HepG2 (cell line): ENCODE results near the gene YBX2. TPM values are rescaled to one million over a fixed set of nuclear protein-coding genes. Genes with fewer than 3 reads are reported as not detected.

Source experiments
- FOXK1 ChIP-seq: sonication (generic); formaldehyde crosslinking; IDR thresholded peaks from 2 replicates; pipeline ENCODE4 v1.4.0; 2020; ENCODE audit warnings: low read depth, missing genetic modification reagents, borderline replicate concordance
- GATAD2A ChIP-seq: IDR thresholded peaks from 2 replicates; pipeline ENCODE4 v1.6.1; 2016
- IRF2 ChIP-seq: IDR thresholded peaks from 2 replicates; pipeline ENCODE4 v1.6.1; 2018; ENCODE audit warnings: missing genetic modification reagents, missing compliant biosample characterization
- MAZ ChIP-seq, 2 experiments: sonication (generic) in 1 of 2; formaldehyde crosslinking in 1 of 2; IDR thresholded peaks; 2 replicates each; pipeline versions ENCODE4 v1.5.0 to v1.6.1; 2012 to 2020; ENCODE audit warnings: low read depth in 2 of 2, mild to moderate bottlenecking in 2 of 2, borderline replicate concordance in 1 of 2, improper control_type of control experiment in 1 of 2, low read length in 1 of 2, missing genetic modification reagents in 1 of 2, moderate library complexity in 1 of 2
- SNAI1 ChIP-seq: sonication (generic); formaldehyde crosslinking; IDR thresholded peaks from 2 replicates; pipeline ENCODE4 v1.5.0; 2020; ENCODE audit warnings: mild to moderate bottlenecking, missing genetic modification reagents, borderline replicate concordance
- SRSF4 ChIP-seq: fragments of 200-400 bp; formaldehyde crosslinking; IDR thresholded peaks from one replicate; pipeline ENCODE4 v1.6.1; 2018; ENCODE audit warnings: mild to moderate bottlenecking, low read depth, low read length, moderate library complexity; ENCODE audit not compliant: poor library complexity, severe bottlenecking
- TOPORS ChIP-seq: sonication (generic); formaldehyde crosslinking; IDR thresholded peaks from 2 replicates; pipeline ENCODE4 v1.8.0; 2023; ENCODE audit warnings: mild to moderate bottlenecking, missing genetic modification reagents
- XBP1 ChIP-seq: sonication (generic); formaldehyde crosslinking; IDR thresholded peaks from 2 replicates; pipeline ENCODE4 v1.5.0; 2020; ENCODE audit warnings: missing genetic modification reagents
- ZBTB21 ChIP-seq: sonication (generic); formaldehyde crosslinking; IDR thresholded peaks from 2 replicates; pipeline ENCODE4 v1.4.0; 2020; ENCODE audit warnings: missing genetic modification reagents
- ZFX ChIP-seq: sonication (generic); formaldehyde crosslinking; IDR thresholded peaks from 2 replicates; pipeline ENCODE4 v1.4.0; 2020; ENCODE audit warnings: mild to moderate bottlenecking, low read depth, missing genetic modification reagents, moderate library complexity
- ZNF17 ChIP-seq: sonication (generic); formaldehyde crosslinking; IDR thresholded peaks from 2 replicates; pipeline ENCODE4 v1.5.0; 2020; ENCODE audit warnings: mild to moderate bottlenecking, missing genetic modification reagents
- ZNF260 ChIP-seq: sonication (generic); formaldehyde crosslinking; IDR thresholded peaks from 2 replicates; pipeline ENCODE4 v1.4.0; 2020; ENCODE audit warnings: missing genetic modification reagents, low read depth, mild to moderate bottlenecking, borderline replicate concordance
- ZNF460 ChIP-seq: sonication (generic); formaldehyde crosslinking; IDR thresholded peaks from 2 replicates; pipeline ENCODE4 v1.5.1; 2020; ENCODE audit warnings: missing genetic modification reagents, mild to moderate bottlenecking, borderline replicate concordance
- ZSCAN29 ChIP-seq: sonication (generic); formaldehyde crosslinking; conservative IDR thresholded peaks from 2 replicates; pipeline ENCODE4 v1.4.0; 2020; ENCODE audit warnings: mild to moderate bottlenecking, missing genetic modification reagents
- polyA plus RNA-seq, 8 experiments: library from polyadenylated mRNA; depleted of rRNA in 3 of 8; stranded (reverse) in 7 of 8; unstranded in 1 of 8; fragments of >200 nt; fragmentation: Illumina TruSeq in 4 of 8; extraction: Trizol in 4 of 8; gene quantifications; 2 replicates each; pipeline versions ENCODE4 v1.2.1 to v1.2.3, GENCODE V29; 2011 to 2016; ENCODE audit warnings: low read depth in 4 of 8, missing spikeins in 1 of 8, mixed read lengths in 1 of 8; ENCODE audit not compliant: insufficient read depth in 1 of 8
- total RNA-seq, 5 experiments: library from RNA; depleted of rRNA; stranded (reverse); fragments of >200 nt; fragmentation: Illumina TruSeq; extraction: Trizol; gene quantifications; 2 replicates each; pipeline ENCODE4 v1.2.3, GENCODE V29; 2016; ENCODE audit warnings: low read depth in 1 of 5
- TF ChIP-seq, protein P1 (sequence below): sonication (generic); formaldehyde crosslinking; IDR thresholded peaks from 2 replicates; pipeline ENCODE4 v1.5.0; 2020; ENCODE audit warnings: mild to moderate bottlenecking, missing genetic modification reagents
- TF ChIP-seq, protein P2 (sequence below): sonication (generic); formaldehyde crosslinking; IDR thresholded peaks from 2 replicates; pipeline ENCODE4 v1.8.1; 2023; ENCODE audit warnings: missing genetic modification reagents, inconsistent platforms, borderline replicate concordance
- TF ChIP-seq, protein P3 (sequence below): sonication (generic); formaldehyde crosslinking; IDR thresholded peaks from 2 replicates; pipeline ENCODE4 v1.9.0; 2021; ENCODE audit warnings: missing genetic modification reagents, borderline replicate concordance
- TF ChIP-seq, protein P4 (sequence below): sonication (generic); formaldehyde crosslinking; IDR thresholded peaks from 2 replicates; pipeline ENCODE4 v1.8.0; 2023; ENCODE audit warnings: mild to moderate bottlenecking, missing genetic modification reagents
- TF ChIP-seq, protein P5 (sequence below): sonication (generic); formaldehyde crosslinking; IDR thresholded peaks from 2 replicates; pipeline ENCODE4 v1.4.0; 2020; ENCODE audit warnings: low read depth, mild to moderate bottlenecking, missing genetic modification reagents

The YBX2 gene
- total and polyA plus RNA-seq, 2 of the 13 experiments (the other 11 are each of a cell fraction or from before 2014, with no cell fraction given), result 0.12 to 0.22 TPM

DNA sequence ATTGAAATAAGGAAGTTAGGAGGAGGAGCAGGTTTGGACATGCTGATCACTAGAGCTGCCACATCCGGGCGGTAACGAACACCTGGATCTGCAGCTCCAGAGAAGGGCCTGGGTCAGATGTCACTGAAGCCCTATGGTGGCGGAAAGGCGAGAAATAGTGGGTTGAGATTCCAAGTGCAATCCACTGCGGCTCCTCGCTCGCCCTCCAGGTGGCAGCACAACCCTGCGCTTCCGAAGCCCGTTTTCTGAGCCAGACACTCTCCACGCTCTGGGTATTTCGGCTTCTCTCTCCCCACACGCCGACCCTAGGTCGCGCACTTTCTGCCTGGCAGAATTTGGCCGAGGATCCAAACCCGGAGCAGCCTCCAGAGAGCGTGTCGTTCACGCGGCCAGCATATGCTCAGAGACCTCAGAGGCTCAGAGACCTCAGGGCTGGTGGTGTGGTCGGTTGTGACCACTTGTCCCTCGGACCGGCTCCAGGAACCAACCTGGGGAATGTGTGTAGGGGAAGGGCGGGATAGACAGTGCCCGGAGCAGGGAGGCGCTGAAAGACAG lies 13.8 kb downstream of the YBX2 start (continued):
- TF ChIP-seq, protein P1, sequence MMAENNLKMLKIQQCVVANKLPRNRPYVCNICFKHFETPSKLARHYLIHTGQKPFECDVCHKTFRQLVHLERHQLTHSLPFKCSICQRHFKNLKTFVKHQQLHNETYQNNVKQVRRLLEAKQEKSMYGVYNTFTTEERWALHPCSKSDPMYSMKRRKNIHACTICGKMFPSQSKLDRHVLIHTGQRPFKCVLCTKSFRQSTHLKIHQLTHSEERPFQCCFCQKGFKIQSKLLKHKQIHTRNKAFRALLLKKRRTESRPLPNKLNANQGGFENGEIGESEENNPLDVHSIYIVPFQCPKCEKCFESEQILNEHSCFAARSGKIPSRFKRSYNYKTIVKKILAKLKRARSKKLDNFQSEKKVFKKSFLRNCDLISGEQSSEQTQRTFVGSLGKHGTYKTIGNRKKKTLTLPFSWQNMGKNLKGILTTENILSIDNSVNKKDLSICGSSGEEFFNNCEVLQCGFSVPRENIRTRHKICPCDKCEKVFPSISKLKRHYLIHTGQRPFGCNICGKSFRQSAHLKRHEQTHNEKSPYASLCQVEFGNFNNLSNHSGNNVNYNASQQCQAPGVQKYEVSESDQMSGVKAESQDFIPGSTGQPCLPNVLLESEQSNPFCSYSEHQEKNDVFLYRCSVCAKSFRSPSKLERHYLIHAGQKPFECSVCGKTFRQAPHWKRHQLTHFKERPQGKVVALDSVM (CRISPR knock-in tag), result no peak; the same call in 1 of the 2 replicates
- TF ChIP-seq MAZ (IDR thresholded peaks at IDR 0.05; ENCODE audit: borderline replicate concordance, low read depth, low read length) (no peak), MAZ (CRISPR knock-in tag; IDR thresholded peaks at IDR 0.05; ENCODE audit: low read depth) (peak; percentile 26), SRSF4 (no peak), ZNF260 (CRISPR knock-in tag) (no peak), GATAD2A (CRISPR knock-in tag) (peak; percentile 50), ZNF460 (CRISPR knock-in tag) (no peak), SNAI1 (CRISPR knock-in tag) (no peak), IRF2 (peak; percentile 71; the same call in 1 of the 2 replicates), ZFX (CRISPR knock-in tag) (no peak; the same call in 1 of the 2 replicates), ZNF17 (CRISPR knock-in tag) (no peak), ZBTB21 (CRISPR knock-in tag) (no peak), FOXK1 (CRISPR knock-in tag) (peak; percentile 17; the same call in 1 of the 2 replicates), TOPORS (no peak), XBP1 (CRISPR knock-in tag) (no peak), ZSCAN29 (CRISPR knock-in tag) (peak; percentile 91)
- TF ChIP-seq, protein P2, sequence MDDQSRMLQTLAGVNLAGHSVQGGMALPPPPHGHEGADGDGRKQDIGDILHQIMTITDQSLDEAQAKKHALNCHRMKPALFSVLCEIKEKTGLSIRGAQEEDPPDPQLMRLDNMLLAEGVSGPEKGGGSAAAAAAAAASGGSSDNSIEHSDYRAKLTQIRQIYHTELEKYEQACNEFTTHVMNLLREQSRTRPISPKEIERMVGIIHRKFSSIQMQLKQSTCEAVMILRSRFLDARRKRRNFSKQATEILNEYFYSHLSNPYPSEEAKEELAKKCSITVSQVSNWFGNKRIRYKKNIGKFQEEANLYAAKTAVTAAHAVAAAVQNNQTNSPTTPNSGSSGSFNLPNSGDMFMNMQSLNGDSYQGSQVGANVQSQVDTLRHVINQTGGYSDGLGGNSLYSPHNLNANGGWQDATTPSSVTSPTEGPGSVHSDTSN (CRISPR knock-in tag), result no peak
- TF ChIP-seq, protein P3, sequence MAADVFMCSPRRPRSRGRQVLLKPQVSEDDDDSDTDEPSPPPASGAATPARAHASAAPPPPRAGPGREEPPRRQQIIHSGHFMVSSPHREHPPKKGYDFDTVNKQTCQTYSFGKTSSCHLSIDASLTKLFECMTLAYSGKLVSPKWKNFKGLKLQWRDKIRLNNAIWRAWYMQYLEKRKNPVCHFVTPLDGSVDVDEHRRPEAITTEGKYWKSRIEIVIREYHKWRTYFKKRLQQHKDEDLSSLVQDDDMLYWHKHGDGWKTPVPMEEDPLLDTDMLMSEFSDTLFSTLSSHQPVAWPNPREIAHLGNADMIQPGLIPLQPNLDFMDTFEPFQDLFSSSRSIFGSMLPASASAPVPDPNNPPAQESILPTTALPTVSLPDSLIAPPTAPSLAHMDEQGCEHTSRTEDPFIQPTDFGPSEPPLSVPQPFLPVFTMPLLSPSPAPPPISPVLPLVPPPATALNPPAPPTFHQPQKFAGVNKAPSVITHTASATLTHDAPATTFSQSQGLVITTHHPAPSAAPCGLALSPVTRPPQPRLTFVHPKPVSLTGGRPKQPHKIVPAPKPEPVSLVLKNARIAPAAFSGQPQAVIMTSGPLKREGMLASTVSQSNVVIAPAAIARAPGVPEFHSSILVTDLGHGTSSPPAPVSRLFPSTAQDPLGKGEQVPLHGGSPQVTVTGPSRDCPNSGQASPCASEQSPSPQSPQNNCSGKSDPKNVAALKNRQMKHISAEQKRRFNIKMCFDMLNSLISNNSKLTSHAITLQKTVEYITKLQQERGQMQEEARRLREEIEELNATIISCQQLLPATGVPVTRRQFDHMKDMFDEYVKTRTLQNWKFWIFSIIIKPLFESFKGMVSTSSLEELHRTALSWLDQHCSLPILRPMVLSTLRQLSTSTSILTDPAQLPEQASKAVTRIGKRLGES (CRISPR knock-in tag), result no peak
- TF ChIP-seq, protein P4, sequence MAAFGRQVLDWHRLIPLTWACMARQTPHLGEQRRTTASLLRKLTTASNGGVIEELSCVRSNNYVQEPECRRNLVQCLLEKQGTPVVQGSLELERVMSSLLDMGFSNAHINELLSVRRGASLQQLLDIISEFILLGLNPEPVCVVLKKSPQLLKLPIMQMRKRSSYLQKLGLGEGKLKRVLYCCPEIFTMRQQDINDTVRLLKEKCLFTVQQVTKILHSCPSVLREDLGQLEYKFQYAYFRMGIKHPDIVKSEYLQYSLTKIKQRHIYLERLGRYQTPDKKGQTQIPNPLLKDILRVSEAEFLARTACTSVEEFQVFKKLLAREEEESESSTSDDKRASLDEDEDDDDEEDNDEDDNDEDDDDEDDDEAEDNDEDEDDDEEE, result 0 out of 2 replicates have a peak, but pooled peaks have one; percentile 30
- TF ChIP-seq, protein P5, sequence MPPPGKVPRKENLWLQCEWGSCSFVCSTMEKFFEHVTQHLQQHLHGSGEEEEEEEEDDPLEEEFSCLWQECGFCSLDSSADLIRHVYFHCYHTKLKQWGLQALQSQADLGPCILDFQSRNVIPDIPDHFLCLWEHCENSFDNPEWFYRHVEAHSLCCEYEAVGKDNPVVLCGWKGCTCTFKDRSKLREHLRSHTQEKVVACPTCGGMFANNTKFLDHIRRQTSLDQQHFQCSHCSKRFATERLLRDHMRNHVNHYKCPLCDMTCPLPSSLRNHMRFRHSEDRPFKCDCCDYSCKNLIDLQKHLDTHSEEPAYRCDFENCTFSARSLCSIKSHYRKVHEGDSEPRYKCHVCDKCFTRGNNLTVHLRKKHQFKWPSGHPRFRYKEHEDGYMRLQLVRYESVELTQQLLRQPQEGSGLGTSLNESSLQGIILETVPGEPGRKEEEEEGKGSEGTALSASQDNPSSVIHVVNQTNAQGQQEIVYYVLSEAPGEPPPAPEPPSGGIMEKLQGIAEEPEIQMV (CRISPR knock-in tag), result no peak
